ENCODE data around the gene DNM2. TPM values are rescaled to one million over a fixed set of nuclear protein-coding genes. Genes with fewer than 3 reads are reported as not detected.

The DNM2 gene
- total RNA-seq, 4 donors from 2014 or later: 73.6 to 115 (median 93.7) TPM

GRCh38 chr19:10720607-10721125 lies 2.8 kb downstream of the DNM2 start:
- 96% methylated on average over 6 of the region's 6 CpGs for WGBS

GRCh38 chr19:10723591-10723990 lies 5.7 kb downstream of the DNM2 start:
- DNase-seq (ENCODE audit: extremely low spot score): no peak
- intact Hi-C loops (cut with DNase I): no loop called here
- H3K27ac ChIP-seq (replicated peaks in 1 of 4): no peak overlapping the region
- TF ChIP-seq EP300 (IDR thresholded peaks at IDR 0.05) (no peak), POLR2A (IDR thresholded peaks at IDR 0.05; ENCODE audit: low read depth) (no peak), POLR2AphosphoS5 (IDR thresholded peaks at IDR 0.05) (no peak)
- H3K9me3 ChIP-seq: no peaks in the 10 kb centered on the region
- no peaks in the 10 kb centered on the region for H3K27me3 ChIP-seq
- peaks cover 50 to 90% (median 70%) of the 10 kb centered on the region in 4 donors for H3K4me1 ChIP-seq
- H3K4me3 ChIP-seq: no peak overlapping the region
- H3K36me3 ChIP-seq: peaks cover 0 to 6% (median 2%) of the 10 kb centered on the region in 4 donors
- 91% methylated on average over 3 of the region's 3 CpGs for WGBS

More at GRCh38 chr19:10720607-10721125, 2.8 kb downstream of the DNM2 start:
- intact Hi-C loops (cut with DNase I): no loop called here
- TF ChIP-seq POLR2AphosphoS5 (IDR thresholded peaks at IDR 0.05) (no peak), CTCF (IDR thresholded peaks at IDR 0.05) (no peak), POLR2A (IDR thresholded peaks at IDR 0.05; ENCODE audit: low read depth) (no peak), EP300 (IDR thresholded peaks at IDR 0.05) (no peak)
- Histone ChIP-seq H3K36me3 (peaks cover 0 to 6% (median 2%) of the 10 kb centered on the region in 4 donors), H3K4me1 (peaks cover 33 to 74% (median 59%) of the 10 kb centered on the region in 4 donors), H3K27ac (replicated peaks in 1 of 4) (no peak overlapping the region), H3K27me3 (no peaks in the 10 kb centered on the region), H3K9me3 (no peaks in the 10 kb centered on the region), H3K4me3 (no peak overlapping the region)
- DNase-seq (ENCODE audit: extremely low spot score): no peak

- Histone ChIP-seq H3K27ac (replicated peaks in 1 of 4) (no peak overlapping the region), H3K9me3 (no peaks in the 10 kb centered on the region), H3K4me3 (no peak overlapping the region), H3K4me1 (peaks cover 42 to 87% (median 60%) of the 10 kb centered on the region in 4 donors), H3K36me3 (peaks cover 0 to 9% (median 3%) of the 10 kb centered on the region in 4 donors), H3K27me3 (no peaks in the 10 kb centered on the region)
- intact Hi-C loops (cut with DNase I): no loop called here
- DNase-seq (ENCODE audit: extremely low spot score): no peak
- WGBS: 68% methylated on average over 12 of the region's 12 CpGs
- TF ChIP-seq EP300 (IDR thresholded peaks at IDR 0.05) (no peak), POLR2A (IDR thresholded peaks at IDR 0.05; ENCODE audit: low read depth) (no peak), POLR2AphosphoS5 (IDR thresholded peaks at IDR 0.05) (no peak), CTCF (IDR thresholded peaks at IDR 0.05) (no peak)
Measured at GRCh38 chr19:10724573-10725071, 6.7 kb downstream of the DNM2 start.

GRCh38 chr19:10725415-10725814 lies 7.5 kb downstream of the DNM2 start:
- WGBS: 84% methylated on average over 4 of the region's 4 CpGs
- Histone ChIP-seq H3K4me3 (no peak overlapping the region), H3K9me3 (no peaks in the 10 kb centered on the region), H3K4me1 (peaks cover 37 to 87% (median 58%) of the 10 kb centered on the region in 4 donors), H3K27me3 (no peaks in the 10 kb centered on the region), H3K27ac (replicated peaks in 1 of 4) (no peak overlapping the region), H3K36me3 (peaks cover 0 to 13% (median 3%) of the 10 kb centered on the region in 4 donors)
- no peak for TF ChIP-seq POLR2A (IDR thresholded peaks at IDR 0.05; ENCODE audit: low read depth)
- TF ChIP-seq CTCF (IDR thresholded peaks at IDR 0.05): no peak
- no peak for TF ChIP-seq POLR2AphosphoS5 (IDR thresholded peaks at IDR 0.05)
- TF ChIP-seq EP300 (IDR thresholded peaks at IDR 0.05): no peak
- DNase-seq (ENCODE audit: extremely low spot score): no peak
- intact Hi-C loops (cut with DNase I): no loop called here

GRCh38 chr19:10726268-10726667 lies 8.4 kb downstream of the DNM2 start:
- H3K36me3 ChIP-seq: peaks cover 0 to 13% (median 3%) of the 10 kb centered on the region in 4 donors
- no peak overlapping the region for H3K27ac ChIP-seq (replicated peaks in 1 of 4)
- TF ChIP-seq EP300 (IDR thresholded peaks at IDR 0.05) (no peak), CTCF (IDR thresholded peaks at IDR 0.05) (no peak), POLR2AphosphoS5 (IDR thresholded peaks at IDR 0.05) (no peak), POLR2A (IDR thresholded peaks at IDR 0.05; ENCODE audit: low read depth) (no peak)
- H3K4me1 ChIP-seq: peaks cover 40 to 87% (median 59%) of the 10 kb centered on the region in 4 donors
- no peak overlapping the region for H3K4me3 ChIP-seq
- whole genome bisulfite sequencing: 94% methylated on average over 10 of the region's 10 CpGs
- intact Hi-C loops (cut with DNase I): no loop called here
- DNase-seq (ENCODE audit: extremely low spot score): no peak
- no peaks in the 10 kb centered on the region for H3K9me3 ChIP-seq
- no peaks in the 10 kb centered on the region for H3K27me3 ChIP-seq
